ENCODE measurements around the gene PRR33.

The PRR33 gene

GRCh38 chr11:1861435-1862411 is 30.0 kb downstream of the PRR33 start:
- no peak for DNase-seq

GRCh38 chr11:1860108-1860507 is 31.6 kb downstream of the PRR33 start:
- no peak for DNase-seq

GRCh38 chr11:1859004-1859403 is 32.7 kb downstream of the PRR33 start:
- DNase-seq: no peak

GRCh38 chr11:1858576-1858975 is 33.1 kb downstream of the PRR33 start:
- DNase-seq: no peak

- DNase-seq: peak; percentile 80
These were observed 33.5 kb downstream of the PRR33 start for GRCh38 chr11:1858154-1858553.

GRCh38 chr11:1857064-1857463 is 34.6 kb downstream of the PRR33 start:
- DNase-seq: no peak

GRCh38 chr11:1856306-1857005 is 35.2 kb downstream of the PRR33 start:
- DNase-seq: no peak

GRCh38 chr11:1855886-1856265 is 35.8 kb downstream of the PRR33 start:
- DNase-seq: no peak

- DNase-seq: no peak
These were observed 36.5 kb downstream of the PRR33 start for GRCh38 chr11:1854949-1855885.

- no peak for DNase-seq
These were observed 37.4 kb downstream of the PRR33 start for GRCh38 chr11:1854132-1854948.

GRCh38 chr11:1853376-1854131 is 38.1 kb downstream of the PRR33 start:
- DNase-seq: no peak

GRCh38 chr11:1852877-1853276 is 38.8 kb downstream of the PRR33 start, which contains the start of gene LSP1:
LSP1 (plus strand) TSS chr11:1853084; CDS start chr11:1853145, 61 bp downstream.
- peak; percentile 88 for DNase-seq

GRCh38 chr11:1852271-1852876 is 39.3 kb downstream of the PRR33 start:
- DNase-seq: no peak

- DNase-seq: no peak
These were observed 40.1 kb downstream of the PRR33 start for GRCh38 chr11:1851468-1852180.

- no peak for DNase-seq
These were observed 42.9 kb downstream of the PRR33 start for GRCh38 chr11:1848640-1849430.

GRCh38 chr11:1847926-1848639 is 43.6 kb downstream of the PRR33 start:
- DNase-seq: peak; percentile 14

- no peak for DNase-seq
These were observed 44.5 kb downstream of the PRR33 start for GRCh38 chr11:1847006-1847735.

- no peak for DNase-seq
These were observed 45.2 kb downstream of the PRR33 start for GRCh38 chr11:1846453-1846932.
